GM23338 (cell line): ENCODE data around the gene TRIM63.

Source experiments
- CREB1 ChIP-seq: fragments of 250-450 bp; sonication (Bioruptor Pico); IDR thresholded peaks from 2 replicates; pipeline ENCODE4 v1.5.0; 2020; ENCODE audit warnings: low read depth, mild to moderate bottlenecking, moderate library complexity
- EZH2 ChIP-seq: fragments of 200-600 bp; sonication (generic); IDR thresholded peaks from one replicate; pipeline ENCODE4 v1.8.0; 2017; ENCODE audit warnings: antibody characterized with exemption, mild to moderate bottlenecking, low read depth; ENCODE audit not compliant: unreplicated experiment
- JUNB ChIP-seq: IDR thresholded peaks from one replicate; pipeline ENCODE4 v1.6.1; 2016; ENCODE audit warnings: antibody characterized with exemption; ENCODE audit not compliant: unreplicated experiment
- POLR2AphosphoS5 ChIP-seq: IDR thresholded peaks from 2 replicates; pipeline ENCODE4 v1.6.1; 2016; ENCODE audit warnings: antibody characterized with exemption, low read depth
- TF ChIP-seq, protein P1 (sequence below), 2 experiments: fragments of 200-600 bp in 1 of 2; sonication (generic) in 1 of 2; conservative IDR thresholded peaks; 2 replicates each; pipeline versions ENCODE4 v1.5.1 to v1.6.1; 2016 to 2017; ENCODE audit warnings: antibody characterized with exemption in 2 of 2, low read depth in 2 of 2, mild to moderate bottlenecking in 2 of 2, moderate library complexity in 1 of 2
- TF ChIP-seq, protein P2 (sequence below): IDR thresholded peaks from one replicate; pipeline ENCODE4 v1.6.1; 2018; ENCODE audit warnings: antibody characterized with exemption; ENCODE audit not compliant: unreplicated experiment
- TF ChIP-seq, protein P3 (sequence below): IDR thresholded peaks from 2 replicates; pipeline ENCODE4 v1.6.1; 2016; ENCODE audit warnings: antibody characterized with exemption

DNA sequence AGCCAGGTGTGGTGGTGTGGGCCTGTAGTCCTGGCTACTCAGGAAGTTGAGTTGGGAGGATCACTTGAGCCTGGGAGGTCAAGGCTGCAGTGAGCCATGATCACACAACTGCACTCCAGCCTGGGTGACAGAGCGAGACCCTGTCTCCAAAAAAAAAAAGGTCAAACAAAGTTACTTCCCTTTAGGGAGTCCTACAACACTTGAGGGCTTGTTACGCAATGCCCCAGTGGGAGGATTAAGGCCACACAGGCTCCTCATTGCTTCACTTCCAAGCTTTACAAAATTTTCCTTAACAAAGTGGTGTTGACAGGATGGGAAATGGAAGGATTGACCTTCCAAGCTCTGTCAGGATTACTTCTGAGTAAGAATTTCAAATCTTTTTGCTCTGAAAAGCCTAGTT lies 52.1 kb downstream of the TRIM63 start:
- no peak for TF ChIP-seq EZH2
- TF ChIP-seq, protein P1, sequence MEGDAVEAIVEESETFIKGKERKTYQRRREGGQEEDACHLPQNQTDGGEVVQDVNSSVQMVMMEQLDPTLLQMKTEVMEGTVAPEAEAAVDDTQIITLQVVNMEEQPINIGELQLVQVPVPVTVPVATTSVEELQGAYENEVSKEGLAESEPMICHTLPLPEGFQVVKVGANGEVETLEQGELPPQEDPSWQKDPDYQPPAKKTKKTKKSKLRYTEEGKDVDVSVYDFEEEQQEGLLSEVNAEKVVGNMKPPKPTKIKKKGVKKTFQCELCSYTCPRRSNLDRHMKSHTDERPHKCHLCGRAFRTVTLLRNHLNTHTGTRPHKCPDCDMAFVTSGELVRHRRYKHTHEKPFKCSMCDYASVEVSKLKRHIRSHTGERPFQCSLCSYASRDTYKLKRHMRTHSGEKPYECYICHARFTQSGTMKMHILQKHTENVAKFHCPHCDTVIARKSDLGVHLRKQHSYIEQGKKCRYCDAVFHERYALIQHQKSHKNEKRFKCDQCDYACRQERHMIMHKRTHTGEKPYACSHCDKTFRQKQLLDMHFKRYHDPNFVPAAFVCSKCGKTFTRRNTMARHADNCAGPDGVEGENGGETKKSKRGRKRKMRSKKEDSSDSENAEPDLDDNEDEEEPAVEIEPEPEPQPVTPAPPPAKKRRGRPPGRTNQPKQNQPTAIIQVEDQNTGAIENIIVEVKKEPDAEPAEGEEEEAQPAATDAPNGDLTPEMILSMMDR (conservative IDR thresholded peaks at IDR 0.05; ENCODE audit: low read depth in 2 of 2): no peak
- TF ChIP-seq, protein P2, sequence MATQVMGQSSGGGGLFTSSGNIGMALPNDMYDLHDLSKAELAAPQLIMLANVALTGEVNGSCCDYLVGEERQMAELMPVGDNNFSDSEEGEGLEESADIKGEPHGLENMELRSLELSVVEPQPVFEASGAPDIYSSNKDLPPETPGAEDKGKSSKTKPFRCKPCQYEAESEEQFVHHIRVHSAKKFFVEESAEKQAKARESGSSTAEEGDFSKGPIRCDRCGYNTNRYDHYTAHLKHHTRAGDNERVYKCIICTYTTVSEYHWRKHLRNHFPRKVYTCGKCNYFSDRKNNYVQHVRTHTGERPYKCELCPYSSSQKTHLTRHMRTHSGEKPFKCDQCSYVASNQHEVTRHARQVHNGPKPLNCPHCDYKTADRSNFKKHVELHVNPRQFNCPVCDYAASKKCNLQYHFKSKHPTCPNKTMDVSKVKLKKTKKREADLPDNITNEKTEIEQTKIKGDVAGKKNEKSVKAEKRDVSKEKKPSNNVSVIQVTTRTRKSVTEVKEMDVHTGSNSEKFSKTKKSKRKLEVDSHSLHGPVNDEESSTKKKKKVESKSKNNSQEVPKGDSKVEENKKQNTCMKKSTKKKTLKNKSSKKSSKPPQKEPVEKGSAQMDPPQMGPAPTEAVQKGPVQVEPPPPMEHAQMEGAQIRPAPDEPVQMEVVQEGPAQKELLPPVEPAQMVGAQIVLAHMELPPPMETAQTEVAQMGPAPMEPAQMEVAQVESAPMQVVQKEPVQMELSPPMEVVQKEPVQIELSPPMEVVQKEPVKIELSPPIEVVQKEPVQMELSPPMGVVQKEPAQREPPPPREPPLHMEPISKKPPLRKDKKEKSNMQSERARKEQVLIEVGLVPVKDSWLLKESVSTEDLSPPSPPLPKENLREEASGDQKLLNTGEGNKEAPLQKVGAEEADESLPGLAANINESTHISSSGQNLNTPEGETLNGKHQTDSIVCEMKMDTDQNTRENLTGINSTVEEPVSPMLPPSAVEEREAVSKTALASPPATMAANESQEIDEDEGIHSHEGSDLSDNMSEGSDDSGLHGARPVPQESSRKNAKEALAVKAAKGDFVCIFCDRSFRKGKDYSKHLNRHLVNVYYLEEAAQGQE: no peak
- TF ChIP-seq POLR2AphosphoS5: no peak
- TF ChIP-seq, protein P3, sequence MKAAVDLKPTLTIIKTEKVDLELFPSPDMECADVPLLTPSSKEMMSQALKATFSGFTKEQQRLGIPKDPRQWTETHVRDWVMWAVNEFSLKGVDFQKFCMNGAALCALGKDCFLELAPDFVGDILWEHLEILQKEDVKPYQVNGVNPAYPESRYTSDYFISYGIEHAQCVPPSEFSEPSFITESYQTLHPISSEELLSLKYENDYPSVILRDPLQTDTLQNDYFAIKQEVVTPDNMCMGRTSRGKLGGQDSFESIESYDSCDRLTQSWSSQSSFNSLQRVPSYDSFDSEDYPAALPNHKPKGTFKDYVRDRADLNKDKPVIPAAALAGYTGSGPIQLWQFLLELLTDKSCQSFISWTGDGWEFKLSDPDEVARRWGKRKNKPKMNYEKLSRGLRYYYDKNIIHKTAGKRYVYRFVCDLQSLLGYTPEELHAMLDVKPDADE: no peak
- no peak for TF ChIP-seq CREB1 (CRISPR knock-in tag)
- TF ChIP-seq JUNB: no peak
